GM12801 (cell line): ENCODE data around the gene WNT4.

Experiments
- TF ChIP-seq, protein P1 (sequence below): IDR thresholded peaks from one replicate; pipeline ENCODE4 v1.5.1; 2011; ENCODE audit warnings: control low read depth; ENCODE audit not compliant: insufficient read length; ENCODE audit errors: extremely low read depth

WNT4 gene

DNA sequence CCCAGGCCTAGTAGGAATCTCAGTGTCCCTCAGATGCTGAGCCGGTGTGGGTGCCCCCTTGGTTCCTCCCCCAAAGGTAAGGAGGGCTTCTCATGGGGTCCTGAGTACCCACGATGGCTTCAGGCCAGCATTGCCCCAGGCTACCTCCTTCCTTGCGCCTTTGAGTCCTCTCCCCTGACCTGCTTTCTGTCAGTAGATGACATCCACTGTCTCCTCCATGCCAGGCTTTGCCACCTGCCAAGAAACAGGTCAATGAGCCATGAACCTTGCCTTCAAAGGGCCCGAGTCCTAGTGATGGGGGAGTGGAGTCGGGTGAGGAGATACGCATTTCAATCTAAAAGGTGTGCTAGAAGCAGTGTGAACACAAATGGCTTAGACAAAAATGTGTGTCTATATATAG, 15.6 kb downstream of the WNT4 start:
- TF ChIP-seq, protein P1, sequence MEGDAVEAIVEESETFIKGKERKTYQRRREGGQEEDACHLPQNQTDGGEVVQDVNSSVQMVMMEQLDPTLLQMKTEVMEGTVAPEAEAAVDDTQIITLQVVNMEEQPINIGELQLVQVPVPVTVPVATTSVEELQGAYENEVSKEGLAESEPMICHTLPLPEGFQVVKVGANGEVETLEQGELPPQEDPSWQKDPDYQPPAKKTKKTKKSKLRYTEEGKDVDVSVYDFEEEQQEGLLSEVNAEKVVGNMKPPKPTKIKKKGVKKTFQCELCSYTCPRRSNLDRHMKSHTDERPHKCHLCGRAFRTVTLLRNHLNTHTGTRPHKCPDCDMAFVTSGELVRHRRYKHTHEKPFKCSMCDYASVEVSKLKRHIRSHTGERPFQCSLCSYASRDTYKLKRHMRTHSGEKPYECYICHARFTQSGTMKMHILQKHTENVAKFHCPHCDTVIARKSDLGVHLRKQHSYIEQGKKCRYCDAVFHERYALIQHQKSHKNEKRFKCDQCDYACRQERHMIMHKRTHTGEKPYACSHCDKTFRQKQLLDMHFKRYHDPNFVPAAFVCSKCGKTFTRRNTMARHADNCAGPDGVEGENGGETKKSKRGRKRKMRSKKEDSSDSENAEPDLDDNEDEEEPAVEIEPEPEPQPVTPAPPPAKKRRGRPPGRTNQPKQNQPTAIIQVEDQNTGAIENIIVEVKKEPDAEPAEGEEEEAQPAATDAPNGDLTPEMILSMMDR: no peak

DNA sequence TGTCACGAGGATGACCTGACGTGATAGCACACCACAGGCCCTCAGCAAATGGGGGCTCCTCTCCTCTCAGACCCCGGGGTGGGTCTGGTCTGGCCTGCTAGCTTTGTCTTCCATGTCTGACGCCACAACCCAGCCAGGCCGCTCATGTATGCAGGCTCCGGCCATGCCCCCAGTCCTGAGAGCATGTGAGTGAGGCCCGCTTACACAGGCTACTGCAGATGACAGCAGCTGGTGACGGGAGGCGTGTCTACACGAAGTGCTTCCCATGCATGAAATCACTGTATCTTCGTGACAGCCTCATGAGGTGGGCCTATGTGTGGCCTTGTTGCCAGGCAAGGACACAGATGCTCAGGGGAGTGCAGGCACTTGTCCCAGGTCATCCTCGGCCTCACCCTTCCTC, 16.4 kb downstream of the WNT4 start:
- TF ChIP-seq, protein P1: no peak

DNA sequence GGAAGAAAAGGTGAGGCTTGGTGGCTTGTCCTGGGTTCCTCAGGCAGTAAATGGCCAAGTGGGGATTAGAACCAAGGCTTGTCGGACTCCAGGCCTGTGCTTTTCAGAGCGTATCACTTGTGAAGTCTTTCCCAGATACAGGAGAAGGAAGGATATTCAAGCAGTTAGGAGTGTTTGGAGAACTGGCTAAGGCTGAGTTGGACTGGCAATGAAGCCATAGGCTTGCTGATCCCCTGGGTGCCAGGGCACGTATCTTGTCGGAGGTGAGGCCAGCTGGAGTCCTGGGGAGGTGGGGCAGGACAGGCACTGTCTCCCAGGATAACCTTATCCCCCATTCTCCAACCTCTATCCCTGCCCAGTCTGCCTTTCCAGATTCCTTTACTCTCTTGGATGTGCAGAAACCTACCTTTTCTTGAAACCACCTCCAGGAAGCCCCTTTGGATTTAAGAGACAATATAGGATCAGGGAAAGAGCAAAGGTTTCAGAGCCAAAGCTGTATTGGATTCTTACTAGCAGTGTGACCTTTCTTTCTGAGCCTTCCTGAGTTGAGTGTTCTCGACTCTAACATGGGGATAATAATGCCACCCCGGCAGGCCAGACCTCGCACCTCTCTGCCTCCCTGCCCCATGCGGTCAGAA, 18.2 kb downstream of the WNT4 start:
- TF ChIP-seq, protein P1: no peak

DNA sequence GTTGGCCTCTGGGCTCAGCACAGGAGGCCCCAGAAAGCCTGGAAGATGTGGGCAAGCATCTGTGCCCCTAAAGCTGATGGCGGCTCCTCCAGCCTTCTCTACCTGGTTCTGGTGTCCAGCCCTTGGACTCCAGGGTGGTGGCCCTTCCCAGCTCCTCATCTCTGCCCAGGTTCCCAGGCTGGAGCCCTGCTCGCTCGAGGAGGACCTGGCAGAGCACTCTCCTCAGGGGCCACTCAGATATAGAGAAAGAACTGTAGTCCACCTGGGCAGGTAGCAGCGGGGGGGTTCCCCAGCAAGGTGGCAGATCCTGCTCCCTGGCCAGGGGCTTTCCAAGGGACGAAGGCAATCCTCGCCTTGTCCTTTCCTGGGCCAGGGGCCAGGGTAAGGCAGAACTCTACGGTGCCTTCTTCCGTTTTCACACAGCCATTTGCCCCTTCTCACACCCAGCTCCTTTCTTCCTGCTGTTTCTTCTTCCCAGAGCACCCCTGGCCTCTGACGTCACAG, 18.9 kb downstream of the WNT4 start:
- TF ChIP-seq, protein P1: no peak

DNA sequence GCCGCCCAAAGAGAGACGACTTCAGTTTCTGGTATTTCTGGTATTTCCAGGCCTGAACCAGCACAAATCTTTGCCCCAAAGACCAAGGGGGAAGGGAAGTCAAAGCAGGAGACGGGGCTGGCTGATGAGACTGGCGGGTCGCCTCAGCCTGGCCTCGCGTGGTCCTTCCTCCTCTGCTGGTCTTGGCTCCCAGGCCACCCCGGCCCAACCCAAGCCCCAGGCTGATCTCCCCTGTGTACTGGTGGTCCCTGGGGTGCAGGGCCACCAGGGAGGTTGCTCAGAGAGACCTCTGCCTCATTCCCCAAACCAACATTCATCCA, 19.9 kb downstream of the WNT4 start:
- TF ChIP-seq, protein P1: no peak

DNA sequence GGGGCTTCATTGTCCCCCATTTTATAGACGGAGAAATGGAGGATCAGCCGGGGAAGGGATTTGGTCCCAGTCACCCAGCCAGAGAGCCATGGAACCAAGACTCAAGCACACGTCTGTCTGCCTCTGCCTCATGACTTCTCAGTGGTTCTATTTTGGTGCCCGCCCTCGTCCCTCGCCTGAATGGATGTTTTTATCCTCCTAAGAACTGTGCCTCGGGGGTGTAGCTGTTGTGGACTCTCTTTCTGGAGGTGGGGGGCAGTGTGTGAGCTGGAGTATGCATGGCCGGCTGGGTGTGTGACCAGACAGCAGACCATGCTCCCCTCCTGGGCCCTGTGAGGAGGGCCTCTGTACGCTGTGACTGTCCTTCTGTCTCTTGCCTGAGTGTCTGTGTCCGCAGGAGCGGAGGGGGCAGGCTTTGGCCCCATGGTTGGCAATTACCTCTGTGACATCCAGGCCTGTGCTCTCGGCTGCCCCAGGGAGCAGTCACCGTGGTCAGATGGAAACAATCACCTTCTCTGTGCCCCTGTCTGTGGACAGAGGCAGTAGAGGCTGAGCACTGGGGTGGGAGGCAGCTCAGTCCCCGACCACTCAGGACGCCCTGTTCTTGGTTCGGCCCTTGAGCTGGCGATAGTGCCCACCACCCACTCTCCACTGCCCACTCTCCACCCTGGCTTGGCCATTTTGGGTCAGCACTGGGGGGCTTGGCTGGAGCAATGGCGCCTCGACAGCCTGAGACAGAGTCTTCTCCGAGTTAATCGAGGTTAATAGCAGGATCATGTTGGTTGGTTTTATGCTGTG, 20.4 kb downstream of the WNT4 start:
- TF ChIP-seq, protein P1: no peak

DNA sequence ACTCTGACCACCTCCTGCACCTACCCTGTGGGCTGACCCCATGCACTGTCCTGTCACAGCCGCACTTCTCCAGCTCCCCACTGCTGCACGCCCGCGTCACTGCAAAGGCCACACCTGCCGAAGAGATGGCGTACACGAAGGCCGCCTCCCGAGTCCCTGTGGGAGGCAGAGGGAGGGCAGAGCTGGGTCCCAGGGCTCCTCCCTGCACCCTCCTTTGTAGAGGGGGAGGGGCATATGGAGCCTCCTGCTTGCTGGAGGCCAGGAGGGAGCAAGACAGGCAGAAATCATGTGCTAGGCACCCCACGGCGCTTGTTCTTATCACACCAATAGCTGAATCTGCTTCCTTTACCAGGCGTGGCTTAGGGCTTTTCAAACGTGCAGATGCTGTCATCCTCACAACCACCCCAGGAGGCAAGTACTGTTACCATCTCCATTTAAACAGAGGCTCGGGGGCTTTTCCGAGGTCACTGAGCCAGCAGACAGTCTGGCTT, 21.4 kb downstream of the WNT4 start:
- TF ChIP-seq, protein P1: no peak
